NT2/D1 (cell line): ENCODE data around the gene SPAG9.

Experiments
- SUZ12 ChIP-seq: IDR thresholded peaks from 2 replicates; pipeline ENCODE4 v1.6.1; 2011; ENCODE audit not compliant: insufficient read length, insufficient read depth; ENCODE audit errors: extremely low read depth
- YY1 ChIP-seq: IDR thresholded peaks from 2 replicates; pipeline ENCODE4 v1.6.1; 2011; ENCODE audit not compliant: insufficient read length, insufficient read depth
- ZNF274 ChIP-seq: IDR thresholded peaks from 2 replicates; pipeline ENCODE4 v1.6.1; 2011; ENCODE audit warnings: mild to moderate bottlenecking, low read depth, low read length

DNA sequence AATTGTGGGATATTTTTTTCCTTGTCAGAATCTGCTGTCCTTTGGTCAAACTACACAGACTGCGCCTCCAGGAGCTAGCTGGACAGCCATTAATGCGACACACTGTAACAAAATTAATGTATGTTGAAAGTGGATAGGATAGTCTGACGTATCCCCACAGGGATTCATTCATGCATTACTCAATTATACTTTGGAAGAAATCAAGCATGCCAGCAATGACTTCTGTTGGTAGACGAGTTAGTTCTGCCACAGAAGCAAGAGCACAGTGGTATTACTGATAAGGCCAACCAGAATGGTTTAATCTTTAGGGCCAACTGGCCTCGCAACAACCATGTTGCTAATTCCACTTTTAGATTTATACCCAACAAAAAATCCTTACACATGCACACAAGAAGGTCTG lies 148.1 kb downstream of the SPAG9 start:
- TF ChIP-seq ZNF274 (no peak), YY1 (no peak), SUZ12 (no peak)
